ENCODE results near the gene EPB41L5. TPM values are rescaled to one million over a fixed set of nuclear protein-coding genes. Genes with fewer than 3 reads are reported as not detected.
A peak's percentile ranks its signal among the peaks of the same experiment; 100 is the strongest.
"Not testable (repeated sequence)": the region's sequence is repeated elsewhere in the genome, so short reads cannot be mapped to it uniquely, and the experiment has no call there.

Gene EPB41L5
- total RNA-seq, 1 donor from 2014 or later, result 75.3 TPM

DNA sequence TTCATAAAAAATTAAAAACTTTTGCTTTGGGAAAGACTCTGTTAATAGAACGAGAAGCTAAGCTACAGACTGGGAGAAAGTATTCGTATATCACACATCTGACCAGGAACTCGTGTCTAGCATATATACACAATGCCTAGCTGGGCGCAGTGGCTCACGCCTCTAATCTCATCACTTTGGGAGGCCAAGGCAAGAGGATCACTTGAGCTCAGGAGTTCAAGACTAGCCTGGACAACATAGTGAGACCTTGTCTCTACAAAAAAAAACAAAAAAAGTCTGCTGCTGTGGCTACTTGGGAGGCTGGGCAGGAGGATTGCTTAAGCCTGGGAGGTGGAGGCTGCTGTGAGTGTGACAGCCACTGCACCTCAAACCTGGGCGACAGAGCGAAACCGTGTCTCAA lies 46.6 kb downstream of the EPB41L5 start:
- H3K27ac Mint-ChIP-seq, result no peak overlapping the region
- no peaks in the 10 kb centered on the region for H3K27me3 Mint-ChIP-seq
- peaks cover 36% of the 10 kb centered on the region for H3K36me3 Mint-ChIP-seq (ENCODE audit: insufficient read depth)
- H3K4me3 Mint-ChIP-seq (ENCODE audit: low read depth), result no peak overlapping the region
- no peak for DNase-seq (ENCODE audit: low spot score, unreplicated experiment)
- TF ChIP-seq, protein P1, sequence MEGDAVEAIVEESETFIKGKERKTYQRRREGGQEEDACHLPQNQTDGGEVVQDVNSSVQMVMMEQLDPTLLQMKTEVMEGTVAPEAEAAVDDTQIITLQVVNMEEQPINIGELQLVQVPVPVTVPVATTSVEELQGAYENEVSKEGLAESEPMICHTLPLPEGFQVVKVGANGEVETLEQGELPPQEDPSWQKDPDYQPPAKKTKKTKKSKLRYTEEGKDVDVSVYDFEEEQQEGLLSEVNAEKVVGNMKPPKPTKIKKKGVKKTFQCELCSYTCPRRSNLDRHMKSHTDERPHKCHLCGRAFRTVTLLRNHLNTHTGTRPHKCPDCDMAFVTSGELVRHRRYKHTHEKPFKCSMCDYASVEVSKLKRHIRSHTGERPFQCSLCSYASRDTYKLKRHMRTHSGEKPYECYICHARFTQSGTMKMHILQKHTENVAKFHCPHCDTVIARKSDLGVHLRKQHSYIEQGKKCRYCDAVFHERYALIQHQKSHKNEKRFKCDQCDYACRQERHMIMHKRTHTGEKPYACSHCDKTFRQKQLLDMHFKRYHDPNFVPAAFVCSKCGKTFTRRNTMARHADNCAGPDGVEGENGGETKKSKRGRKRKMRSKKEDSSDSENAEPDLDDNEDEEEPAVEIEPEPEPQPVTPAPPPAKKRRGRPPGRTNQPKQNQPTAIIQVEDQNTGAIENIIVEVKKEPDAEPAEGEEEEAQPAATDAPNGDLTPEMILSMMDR (IDR thresholded peaks at IDR 0.05; ENCODE audit: unreplicated experiment), result no peak
- peaks cover 7% of the 10 kb centered on the region for H3K4me1 Mint-ChIP-seq (ENCODE audit: low read depth)
- peaks cover 8% of the 10 kb centered on the region for H3K9me3 Mint-ChIP-seq (ENCODE audit: low read depth)

DNA sequence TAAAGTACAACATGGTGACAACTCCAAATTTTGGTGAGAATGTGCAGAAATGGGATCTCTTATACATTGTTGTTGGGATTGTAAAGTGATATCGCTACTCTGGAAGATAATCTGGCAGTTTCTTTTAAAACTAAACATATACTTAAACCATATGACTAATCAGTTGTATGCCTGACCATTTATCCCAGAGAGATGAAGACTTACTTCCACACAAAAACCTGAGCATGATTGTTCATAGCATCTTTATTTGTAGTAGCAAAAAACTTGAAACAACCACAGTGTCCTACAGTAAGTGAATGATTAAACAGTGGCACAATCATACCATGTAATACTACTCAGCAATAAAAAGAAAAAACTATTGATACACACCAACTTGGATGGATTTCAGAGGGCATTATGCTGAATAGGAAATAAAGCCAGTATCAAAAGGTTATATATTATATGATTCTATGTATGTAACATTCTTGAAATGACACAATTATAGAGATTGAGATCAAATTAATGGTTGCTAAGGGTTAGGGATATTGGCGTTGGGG lies 47.3 kb downstream of the EPB41L5 start:
- H3K4me1 Mint-ChIP-seq (ENCODE audit: low read depth), result peaks cover 12% of the 10 kb centered on the region
- H3K9me3 Mint-ChIP-seq (ENCODE audit: low read depth), result peaks cover 8% of the 10 kb centered on the region
- H3K27me3 Mint-ChIP-seq, result no peaks in the 10 kb centered on the region
- no peak overlapping the region for H3K27ac Mint-ChIP-seq
- TF ChIP-seq, protein P1 (IDR thresholded peaks at IDR 0.05; ENCODE audit: unreplicated experiment), result no peak
- no peak for DNase-seq (ENCODE audit: low spot score, unreplicated experiment)
- peaks cover 30% of the 10 kb centered on the region for H3K36me3 Mint-ChIP-seq (ENCODE audit: insufficient read depth)
- no peak overlapping the region for H3K4me3 Mint-ChIP-seq (ENCODE audit: low read depth)

DNA sequence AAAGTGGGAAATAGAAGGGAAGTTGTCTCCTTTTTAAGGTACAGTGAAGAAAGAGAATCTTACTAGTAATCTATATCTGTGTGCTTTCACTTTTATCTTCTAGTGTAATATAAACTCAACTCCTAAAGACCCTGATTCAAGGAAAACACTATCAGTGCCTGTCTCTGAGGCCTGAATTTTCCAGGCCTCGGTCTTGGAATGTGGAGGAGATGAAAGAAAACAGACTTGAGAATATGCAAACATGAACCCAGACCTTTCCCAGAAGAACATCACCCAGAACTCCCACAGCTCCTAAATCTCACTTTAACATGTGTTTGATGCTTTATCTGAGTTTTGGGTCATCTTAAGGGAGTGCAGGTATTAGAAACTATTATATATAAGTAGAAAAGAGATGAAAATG lies 51.8 kb downstream of the EPB41L5 start:
- Mint-ChIP-seq H3K36me3 (ENCODE audit: insufficient read depth) (peaks cover 26% of the 10 kb centered on the region), H3K9me3 (ENCODE audit: low read depth) (peaks cover 8% of the 10 kb centered on the region), H3K27ac (peak overlapping the region; percentile 55), H3K27me3 (no peaks in the 10 kb centered on the region), H3K4me3 (ENCODE audit: low read depth) (no peak overlapping the region), H3K4me1 (ENCODE audit: low read depth) (peaks cover 38% of the 10 kb centered on the region)
- TF ChIP-seq, protein P1 (IDR thresholded peaks at IDR 0.05; ENCODE audit: unreplicated experiment), result no peak
- no peak for DNase-seq (ENCODE audit: low spot score, unreplicated experiment)

DNA sequence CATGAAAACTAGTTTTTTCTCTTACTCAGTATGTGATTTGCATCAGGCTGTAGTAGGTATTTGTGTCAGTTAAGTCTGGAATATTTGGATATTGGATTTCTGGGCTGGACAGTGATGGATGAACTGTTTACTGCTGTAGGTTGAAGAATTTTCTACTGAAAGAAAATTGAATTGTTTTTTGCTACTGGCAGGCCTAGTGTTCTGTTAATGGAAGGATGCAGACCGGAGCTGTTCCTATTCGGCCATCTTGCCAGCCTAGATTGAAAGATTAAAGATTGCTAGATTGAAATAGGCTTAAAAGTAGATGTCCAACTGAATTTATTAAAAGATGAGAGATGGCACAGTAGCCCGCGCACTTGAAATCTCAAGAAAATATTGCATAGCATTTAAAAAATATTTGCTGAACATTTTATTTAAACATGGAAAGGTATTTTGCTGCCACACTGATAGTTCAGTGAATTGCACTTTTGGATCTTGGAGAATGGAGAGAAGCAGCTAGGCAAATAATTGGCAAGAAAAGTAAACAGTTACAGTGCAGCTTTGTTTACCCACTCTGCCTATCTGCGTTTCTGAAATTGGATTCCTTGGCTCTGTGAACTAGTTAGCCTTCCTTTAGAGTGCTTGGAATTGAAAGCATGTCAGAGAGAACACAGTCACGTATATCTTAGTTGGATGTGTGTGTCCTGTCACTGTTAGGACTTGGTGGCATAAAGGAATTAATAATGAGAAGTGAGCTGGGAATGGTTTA lies 54.1 kb downstream of the EPB41L5 start:
- Mint-ChIP-seq H3K9me3 (ENCODE audit: low read depth) (peaks cover 20% of the 10 kb centered on the region), H3K4me3 (ENCODE audit: low read depth) (peak overlapping the region; percentile 25), H3K27ac (peak overlapping the region; percentile 92), H3K27me3 (no peaks in the 10 kb centered on the region), H3K4me1 (ENCODE audit: low read depth) (peaks cover 36% of the 10 kb centered on the region), H3K36me3 (ENCODE audit: insufficient read depth) (peaks cover 37% of the 10 kb centered on the region)
- TF ChIP-seq, protein P1 (IDR thresholded peaks at IDR 0.05; ENCODE audit: unreplicated experiment), result peak; percentile 8
- DNase-seq (ENCODE audit: low spot score, unreplicated experiment), result no peak

DNA sequence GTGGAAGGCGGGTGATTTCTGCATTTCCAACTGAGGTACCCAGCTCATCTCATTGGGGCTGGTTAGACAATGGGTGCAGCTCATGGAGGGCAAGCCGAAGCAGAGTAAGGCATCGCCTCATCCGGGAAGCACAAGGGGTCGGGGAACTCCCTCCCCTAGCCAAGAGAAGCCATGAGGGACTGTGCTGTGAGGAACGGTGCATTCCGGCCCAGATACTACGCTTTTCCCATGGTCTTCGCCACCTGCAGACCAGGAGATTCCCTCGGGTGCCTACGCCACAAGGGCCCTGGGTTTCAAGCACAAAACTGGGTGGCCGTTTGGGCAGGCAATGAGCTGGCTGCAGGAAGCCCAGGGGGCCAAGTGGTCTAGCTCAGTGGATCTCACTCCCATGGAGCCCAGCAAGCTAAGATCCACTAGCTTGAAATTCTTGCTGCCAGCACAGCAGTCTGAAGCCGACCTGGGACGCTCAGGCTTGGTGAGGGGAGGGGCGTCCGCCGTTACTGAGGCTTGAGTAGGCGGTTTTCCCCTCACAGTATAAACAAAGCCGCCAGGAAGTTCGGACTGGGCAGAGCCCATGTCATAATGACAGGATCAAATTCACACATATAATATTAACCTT lies 55.3 kb downstream of the EPB41L5 start:
- Mint-ChIP-seq H3K9me3 (ENCODE audit: low read depth) (peaks cover 20% of the 10 kb centered on the region), H3K27ac (peak overlapping the region; percentile 92), H3K36me3 (ENCODE audit: insufficient read depth) (peaks cover 36% of the 10 kb centered on the region), H3K4me1 (ENCODE audit: low read depth) (peaks cover 36% of the 10 kb centered on the region)
- not testable (repeated sequence) for H3K27me3 Mint-ChIP-seq; DNase-seq (ENCODE audit: low spot score, unreplicated experiment); H3K4me3 Mint-ChIP-seq (ENCODE audit: low read depth)

Measured in progenitor cell of endocrine pancreas (in vitro differentiated cells).